WTC11 (cell line): Measurements from ENCODE around the gene IPO8.

Source experiments
- ESRRA ChIP-seq: sonication (generic); formaldehyde crosslinking; IDR thresholded peaks from 2 replicates; pipeline ENCODE4 v1.8.1; 2022; ENCODE audit warnings: mild to moderate bottlenecking, missing genetic modification reagents, borderline replicate concordance
- JUN ChIP-seq: sonication (generic); formaldehyde crosslinking; IDR thresholded peaks from 2 replicates; pipeline ENCODE4 v1.8.0; 2023; ENCODE audit warnings: mild to moderate bottlenecking, missing genetic modification reagents
- NFE2L1 ChIP-seq: sonication (generic); formaldehyde crosslinking; IDR thresholded peaks from 2 replicates; pipeline ENCODE4 v1.8.1; 2023; ENCODE audit warnings: missing genetic modification reagents
- TEAD4 ChIP-seq: sonication (generic); formaldehyde crosslinking; IDR thresholded peaks from 2 replicates; pipeline ENCODE4 v1.8.0; 2022; ENCODE audit warnings: mild to moderate bottlenecking, missing genetic modification reagents
- ZNF121 ChIP-seq: sonication (generic); formaldehyde crosslinking; IDR thresholded peaks from 2 replicates; pipeline ENCODE4 v1.8.0; 2023; ENCODE audit warnings: missing genetic modification reagents
- ZNF263 ChIP-seq: sonication (generic); formaldehyde crosslinking; IDR thresholded peaks from 2 replicates; pipeline ENCODE4 v1.8.1; 2022; ENCODE audit warnings: low read depth, mild to moderate bottlenecking, moderate library complexity, missing genetic modification reagents
- TF ChIP-seq, protein P1 (sequence below): fragments of 200-600 bp; IDR thresholded peaks from 2 replicates; pipeline ENCODE4 v1.8.0; 2022; ENCODE audit warnings: antibody characterized with exemption
- TF ChIP-seq, protein P2 (sequence below): sonication (generic); formaldehyde crosslinking; IDR thresholded peaks from 2 replicates; pipeline ENCODE4 v1.8.1; 2023; ENCODE audit warnings: mild to moderate bottlenecking, missing genetic modification reagents
- TF ChIP-seq, protein P3 (sequence below): fragments of 250-450 bp; sonication (Bioruptor Pico); conservative IDR thresholded peaks from 2 replicates; pipeline ENCODE4 v1.9.0; 2021; ENCODE audit warnings: mild to moderate bottlenecking

DNA sequence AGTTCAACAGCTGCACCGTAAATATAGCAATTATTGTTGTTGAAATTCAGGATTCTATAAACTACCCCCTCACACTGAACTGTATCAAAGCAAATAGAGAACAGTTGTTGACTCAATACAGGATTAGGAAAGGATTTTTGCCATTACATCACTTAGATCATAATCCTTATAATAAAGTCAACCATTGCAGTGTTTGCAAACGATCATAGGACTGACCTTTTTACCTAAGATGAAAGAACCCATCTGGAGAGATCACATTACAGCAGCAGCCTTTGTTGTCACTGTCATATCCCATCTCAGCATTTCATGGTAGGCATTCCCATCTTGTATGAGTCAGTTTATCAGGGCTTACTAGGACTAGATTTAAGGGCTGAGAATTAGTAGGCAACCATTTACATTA lies 96.1 kb downstream of the IPO8 start:
- TF ChIP-seq, protein P1, sequence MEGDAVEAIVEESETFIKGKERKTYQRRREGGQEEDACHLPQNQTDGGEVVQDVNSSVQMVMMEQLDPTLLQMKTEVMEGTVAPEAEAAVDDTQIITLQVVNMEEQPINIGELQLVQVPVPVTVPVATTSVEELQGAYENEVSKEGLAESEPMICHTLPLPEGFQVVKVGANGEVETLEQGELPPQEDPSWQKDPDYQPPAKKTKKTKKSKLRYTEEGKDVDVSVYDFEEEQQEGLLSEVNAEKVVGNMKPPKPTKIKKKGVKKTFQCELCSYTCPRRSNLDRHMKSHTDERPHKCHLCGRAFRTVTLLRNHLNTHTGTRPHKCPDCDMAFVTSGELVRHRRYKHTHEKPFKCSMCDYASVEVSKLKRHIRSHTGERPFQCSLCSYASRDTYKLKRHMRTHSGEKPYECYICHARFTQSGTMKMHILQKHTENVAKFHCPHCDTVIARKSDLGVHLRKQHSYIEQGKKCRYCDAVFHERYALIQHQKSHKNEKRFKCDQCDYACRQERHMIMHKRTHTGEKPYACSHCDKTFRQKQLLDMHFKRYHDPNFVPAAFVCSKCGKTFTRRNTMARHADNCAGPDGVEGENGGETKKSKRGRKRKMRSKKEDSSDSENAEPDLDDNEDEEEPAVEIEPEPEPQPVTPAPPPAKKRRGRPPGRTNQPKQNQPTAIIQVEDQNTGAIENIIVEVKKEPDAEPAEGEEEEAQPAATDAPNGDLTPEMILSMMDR: no peak
- TF ChIP-seq, protein P2, sequence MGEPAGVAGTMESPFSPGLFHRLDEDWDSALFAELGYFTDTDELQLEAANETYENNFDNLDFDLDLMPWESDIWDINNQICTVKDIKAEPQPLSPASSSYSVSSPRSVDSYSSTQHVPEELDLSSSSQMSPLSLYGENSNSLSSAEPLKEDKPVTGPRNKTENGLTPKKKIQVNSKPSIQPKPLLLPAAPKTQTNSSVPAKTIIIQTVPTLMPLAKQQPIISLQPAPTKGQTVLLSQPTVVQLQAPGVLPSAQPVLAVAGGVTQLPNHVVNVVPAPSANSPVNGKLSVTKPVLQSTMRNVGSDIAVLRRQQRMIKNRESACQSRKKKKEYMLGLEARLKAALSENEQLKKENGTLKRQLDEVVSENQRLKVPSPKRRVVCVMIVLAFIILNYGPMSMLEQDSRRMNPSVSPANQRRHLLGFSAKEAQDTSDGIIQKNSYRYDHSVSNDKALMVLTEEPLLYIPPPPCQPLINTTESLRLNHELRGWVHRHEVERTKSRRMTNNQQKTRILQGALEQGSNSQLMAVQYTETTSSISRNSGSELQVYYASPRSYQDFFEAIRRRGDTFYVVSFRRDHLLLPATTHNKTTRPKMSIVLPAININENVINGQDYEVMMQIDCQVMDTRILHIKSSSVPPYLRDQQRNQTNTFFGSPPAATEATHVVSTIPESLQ (CRISPR knock-in tag): no peak
- no peak for TF ChIP-seq ZNF121 (CRISPR knock-in tag)
- no peak for TF ChIP-seq JUN (CRISPR knock-in tag)
- TF ChIP-seq ESRRA (CRISPR knock-in tag): no peak
- TF ChIP-seq, protein P3, sequence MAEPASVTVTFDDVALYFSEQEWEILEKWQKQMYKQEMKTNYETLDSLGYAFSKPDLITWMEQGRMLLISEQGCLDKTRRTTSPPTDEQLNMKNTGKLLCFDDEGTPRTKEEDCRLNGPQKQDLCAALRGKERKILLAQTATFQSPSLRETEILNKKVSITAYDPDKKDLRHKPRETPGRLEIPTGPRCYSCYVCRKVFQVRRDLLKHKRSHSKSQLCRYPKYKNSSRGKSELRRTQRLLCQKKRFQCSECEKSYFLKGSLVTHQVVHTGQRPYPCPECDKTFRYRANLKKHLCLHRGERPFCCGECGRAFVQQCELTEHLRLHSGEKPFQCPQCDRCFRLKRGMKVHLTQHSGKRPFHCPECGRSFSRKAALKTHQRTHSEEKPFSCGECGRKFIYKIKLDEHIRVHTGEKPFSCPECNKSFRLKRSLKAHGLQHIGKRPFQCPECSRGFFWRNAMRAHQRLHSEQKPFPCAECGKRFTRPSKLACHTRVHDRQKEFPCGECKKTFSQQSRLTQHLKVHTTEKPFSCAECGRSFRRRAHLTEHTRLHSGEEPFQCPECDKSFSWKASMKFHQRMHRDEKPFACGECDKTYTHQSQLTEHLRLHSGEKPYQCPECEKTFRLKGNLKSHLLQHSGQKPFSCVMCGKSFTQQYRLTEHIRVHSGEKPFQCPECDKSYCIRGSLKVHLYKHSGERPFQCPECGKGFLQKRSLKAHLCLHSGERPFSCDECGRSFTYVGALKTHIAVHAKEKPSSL: no peak
- TF ChIP-seq NFE2L1 (CRISPR knock-in tag): no peak
- no peak for TF ChIP-seq ZNF263
- no peak for TF ChIP-seq TEAD4 (CRISPR knock-in tag)
